Stomach (tissue), 4 donors: Measurements from ENCODE around the gene PPP1R9B.

Experiments
- POLR2A ChIP-seq, 4 donors: fragments of 450-650 bp; IDR thresholded peaks; one replicate each; pipeline ENCODE4 v1.6.1; 2016; ENCODE audit warnings: antibody characterized with exemption in 4 of 4, control low read depth in 2 of 4, mild to moderate bottlenecking in 1 of 4, moderate library complexity in 1 of 4
- POLR2AphosphoS5 ChIP-seq, 3 donors: sonication (generic); formaldehyde crosslinking; IDR thresholded peaks; one replicate each; pipeline ENCODE4 v1.6.1; 2016; ENCODE audit warnings: antibody characterized with exemption in 3 of 3

DNA sequence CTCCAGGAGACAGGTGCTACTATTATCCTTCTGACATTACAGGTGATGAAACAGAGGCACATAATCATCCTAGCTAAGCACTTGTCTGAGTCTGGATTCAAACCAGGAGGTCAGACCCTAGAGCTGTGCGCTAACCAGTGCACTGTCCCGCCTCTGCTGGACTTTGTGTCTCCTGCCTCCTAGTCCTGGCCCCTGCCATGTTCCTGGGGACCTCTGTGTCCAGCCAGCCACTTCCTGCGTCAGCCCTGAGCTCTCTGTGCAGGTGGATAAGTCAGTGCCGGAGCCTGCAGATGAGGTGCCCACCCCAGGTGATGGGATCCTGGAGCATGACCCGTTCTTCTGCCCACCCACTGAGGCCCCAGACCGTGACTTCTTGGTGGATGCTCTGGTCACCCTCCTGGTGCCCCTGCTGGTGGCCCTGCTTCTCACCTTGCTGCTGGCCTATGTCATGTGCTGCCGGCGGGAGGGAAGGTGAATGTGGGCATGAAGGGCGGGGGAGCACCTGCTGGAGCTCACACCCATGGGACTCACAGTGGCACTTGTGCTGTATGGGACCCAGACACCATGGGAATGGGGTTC is 19.5 kb upstream of the PPP1R9B start:
- TF ChIP-seq POLR2A (IDR thresholded peaks at IDR 0.05) (no peak), POLR2AphosphoS5 (IDR thresholded peaks at IDR 0.05) (no peak)
